Fibroblast of lung (primary cell): Measurements from ENCODE around the gene KRT8.

Experiments
- CTCF ChIP-seq, 2 donors: IDR thresholded peaks in 1 of 2; conservative IDR thresholded peaks in 1 of 2; 1 replicate in 1 of 2; 2 replicates in 1 of 2; pipeline ENCODE4 v1.5.1; 2011 to 2012; ENCODE audit warnings: low read length in 2 of 2, control low read depth in 1 of 2, inconsistent platforms in 1 of 2, low read depth in 1 of 2, mild to moderate bottlenecking in 1 of 2
- EZH2 ChIP-seq: IDR thresholded peaks from 2 replicates; pipeline ENCODE4 v1.5.1; 2012; ENCODE audit warnings: low read length, control low read depth, mild to moderate bottlenecking; ENCODE audit errors: missing control alignments

- TF ChIP-seq EZH2 (no peak), CTCF (conservative IDR thresholded peaks at IDR 0.05 in 1 of 2, IDR thresholded peaks at IDR 0.05 in 1 of 2; ENCODE audit: low read depth in 1 of 2, low read length in 2 of 2) (no peak)
These were observed 47.4 kb upstream of the KRT8 start for GRCh38 chr12:52952076-52952801.
